Measurements from ENCODE around the gene GALNT18. TPM values are rescaled to one million over a fixed set of nuclear protein-coding genes. Genes with fewer than 3 reads are reported as not detected.

Gene GALNT18
- polyA plus RNA-seq, 12 donors: 7.0 to 14.2 (median 10.0) TPM; not detected in 1

DNA sequence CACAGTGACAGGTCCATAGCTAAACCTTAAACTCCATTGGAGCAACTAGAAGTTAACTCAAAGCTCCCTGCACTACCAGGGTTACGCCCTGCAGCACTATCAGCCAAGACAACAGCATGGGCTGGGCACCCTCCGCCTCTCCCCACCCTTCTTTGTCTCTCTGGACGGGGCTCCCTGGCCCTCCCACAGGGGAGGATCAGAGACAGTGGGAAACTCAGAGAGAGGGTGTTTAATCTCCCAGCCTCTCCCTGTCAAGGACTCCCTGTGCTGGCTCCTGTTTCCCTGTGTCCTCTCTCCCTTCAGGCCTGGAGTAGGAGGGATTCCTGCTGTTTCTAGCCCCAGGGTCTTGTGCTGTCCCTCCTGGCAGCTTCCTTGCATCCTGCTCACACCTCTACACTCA, 211.9 kb downstream of the GALNT18 start:
- DNase-seq: no peak

DNA sequence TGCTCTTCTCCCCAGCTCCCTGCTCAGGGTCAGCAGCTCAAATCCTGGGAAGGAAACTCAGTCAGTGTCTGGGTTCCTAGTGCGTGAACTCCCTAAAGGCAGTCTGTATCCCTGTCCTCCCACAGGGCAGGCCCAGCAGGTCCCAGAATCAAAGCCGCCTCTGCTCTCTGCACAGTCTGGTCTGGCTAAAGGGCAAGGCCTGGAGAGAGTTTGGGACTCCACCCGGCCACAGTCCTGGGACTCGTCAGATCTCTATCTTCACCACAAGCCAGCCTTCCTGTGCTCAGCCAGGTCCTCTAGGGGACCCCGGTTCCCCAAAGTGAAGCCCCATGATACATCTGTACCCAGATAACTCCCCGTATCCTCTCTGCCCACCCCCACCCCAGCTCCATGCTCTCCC, 212.6 kb downstream of the GALNT18 start:
- no peak for DNase-seq

DNA sequence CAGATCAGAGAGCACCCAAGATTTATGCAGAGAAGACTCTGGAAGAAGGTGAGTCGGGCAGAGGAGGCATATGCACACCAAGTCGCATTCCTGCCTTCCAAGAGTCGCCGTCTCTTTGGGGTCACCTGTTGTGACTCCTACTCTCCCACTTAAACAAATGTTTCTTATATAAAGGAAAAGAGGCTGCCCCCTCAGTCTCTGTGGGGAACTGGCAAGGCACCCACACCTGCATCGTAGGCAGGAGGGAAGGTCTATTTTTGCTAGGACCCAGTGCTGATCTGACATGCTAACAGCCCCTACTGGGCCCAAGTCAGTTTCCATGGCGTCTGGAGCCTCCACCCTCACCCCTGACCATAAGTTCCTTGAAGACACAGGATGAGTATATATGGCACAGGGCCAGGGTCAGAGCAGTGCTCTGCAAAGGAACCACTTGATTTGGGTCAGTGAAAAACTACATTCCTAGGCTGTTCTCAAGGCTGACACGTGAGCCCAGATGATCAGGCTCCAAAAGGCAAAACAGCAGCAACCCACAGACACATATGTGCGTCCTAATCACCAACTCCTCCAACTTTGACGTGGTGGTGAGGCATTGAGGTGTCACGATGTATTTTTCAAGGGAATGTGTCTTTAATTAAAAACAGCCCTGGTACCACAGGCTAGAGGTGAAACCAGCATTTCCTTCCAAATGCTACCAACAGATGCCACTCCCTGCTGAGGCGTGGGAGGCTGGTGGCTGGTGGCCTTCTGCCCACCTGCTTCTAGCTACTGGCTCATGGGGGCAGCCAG, 213.2 kb downstream of the GALNT18 start:
- no peak for DNase-seq

DNA sequence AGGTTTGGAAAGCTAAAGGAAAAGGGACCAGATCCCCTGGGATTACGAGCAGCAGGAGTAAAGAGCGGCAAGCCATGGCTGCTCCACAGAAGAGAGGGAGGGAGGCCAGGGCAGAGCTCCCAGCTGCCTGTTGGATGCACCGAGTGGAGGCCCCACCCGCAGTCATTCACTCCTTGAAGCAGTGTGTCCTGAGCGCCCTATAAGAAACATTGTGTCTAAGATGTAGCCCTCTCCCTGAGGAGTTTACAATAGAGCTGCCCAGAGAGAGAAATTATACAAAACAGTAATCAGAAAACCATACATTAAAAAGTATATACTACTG, 214.1 kb downstream of the GALNT18 start:
- DNase-seq: no peak

DNA sequence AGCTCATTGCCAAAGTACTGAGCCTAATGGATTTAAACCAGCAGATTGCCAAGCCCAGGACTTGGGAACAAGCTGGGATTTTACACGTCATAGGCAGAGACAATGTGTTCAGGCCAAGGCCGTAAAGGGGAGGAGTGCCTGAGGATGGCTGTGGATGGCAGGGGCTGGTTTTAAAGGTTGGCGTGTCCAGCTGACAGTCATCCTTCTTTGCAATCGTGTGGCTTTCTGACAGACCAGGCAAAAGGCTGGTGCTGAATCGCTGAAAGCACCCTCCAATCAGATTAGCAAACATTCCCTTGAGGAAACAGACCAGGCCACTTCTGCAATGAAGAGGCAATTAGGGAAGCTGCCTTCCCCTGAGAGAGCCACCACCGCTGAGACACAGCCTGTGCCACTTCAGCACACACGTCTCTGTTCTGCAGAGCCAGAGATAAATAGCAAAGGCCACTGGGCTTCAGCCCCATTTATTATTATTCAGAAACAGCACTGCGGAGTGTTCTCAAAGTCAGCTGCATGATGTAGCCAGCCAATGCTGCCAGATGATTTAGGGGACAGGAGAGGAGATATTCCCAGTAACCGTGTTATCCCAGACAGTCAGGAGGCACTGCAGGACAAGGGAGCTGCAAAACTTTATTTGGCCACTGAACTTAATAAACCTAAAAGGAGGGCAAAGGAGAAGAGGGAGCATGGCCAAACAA, 214.6 kb downstream of the GALNT18 start:
- peak; percentile 48 for DNase-seq

DNA sequence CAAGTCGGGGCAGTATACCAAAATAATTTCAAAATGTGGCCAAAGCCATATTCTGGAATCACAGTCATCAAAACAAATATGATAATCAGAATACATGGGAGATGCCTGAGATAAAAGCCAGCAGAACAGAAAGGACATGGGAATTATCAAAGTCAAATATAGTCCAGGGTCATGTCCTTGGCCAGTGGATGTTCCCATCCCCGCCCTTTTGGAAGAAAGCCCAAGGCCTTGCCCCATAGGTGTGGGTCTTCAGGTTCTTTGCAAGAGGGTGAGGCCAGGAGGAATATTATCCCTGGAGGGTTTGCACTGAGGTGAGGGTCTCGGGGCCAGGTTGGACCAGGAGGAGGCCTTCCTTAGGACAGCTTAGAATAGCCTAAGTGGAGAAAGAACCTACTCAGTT, 215.2 kb downstream of the GALNT18 start:
- DNase-seq: no peak

DNA sequence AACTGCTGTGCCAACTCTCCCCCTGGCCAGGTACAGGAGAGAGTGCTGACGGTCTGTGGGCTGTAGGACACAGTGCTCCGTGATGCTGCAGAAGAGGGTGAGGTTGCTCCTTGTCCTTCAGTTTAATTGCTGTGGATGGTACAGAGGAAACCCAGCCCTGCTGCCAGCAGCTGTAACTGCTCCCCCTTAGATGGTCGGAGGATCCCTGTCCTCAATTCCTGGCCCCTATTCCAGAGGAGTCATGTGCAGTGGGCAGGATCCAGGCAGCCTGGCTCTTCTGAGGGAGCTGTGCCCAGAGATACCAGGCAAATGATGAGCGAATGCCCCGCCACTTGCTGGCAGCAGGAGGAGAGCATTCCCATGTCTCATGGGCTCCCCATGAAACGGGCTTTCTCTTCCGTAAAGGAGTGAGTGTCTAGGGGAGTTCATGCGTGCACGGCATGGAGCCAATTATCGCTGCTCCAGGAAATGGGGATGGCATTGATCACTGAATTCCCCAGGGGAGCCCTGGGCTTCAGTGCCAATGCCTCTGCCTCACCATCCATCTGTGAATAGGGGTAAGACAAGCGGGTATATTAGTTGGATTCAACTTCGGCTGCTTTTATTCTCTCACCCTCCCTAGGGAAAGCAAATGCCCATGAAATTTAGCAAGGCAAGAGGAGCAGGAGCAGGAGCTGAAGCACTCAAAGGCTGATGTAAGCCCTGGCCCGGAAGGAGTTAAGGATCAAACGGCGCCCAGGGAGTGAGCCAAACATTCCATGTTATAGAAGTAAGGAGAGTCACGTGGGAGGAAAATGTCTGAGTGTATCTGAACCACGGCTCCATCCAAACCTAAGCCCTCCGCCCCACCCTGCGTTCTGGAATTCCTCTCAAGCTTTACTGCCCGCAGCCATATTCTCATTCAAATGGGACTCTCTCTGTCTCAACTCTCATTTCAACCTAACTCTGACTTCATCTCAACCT, 217.8 kb downstream of the GALNT18 start:
- peak; percentile 65 for DNase-seq

DNA sequence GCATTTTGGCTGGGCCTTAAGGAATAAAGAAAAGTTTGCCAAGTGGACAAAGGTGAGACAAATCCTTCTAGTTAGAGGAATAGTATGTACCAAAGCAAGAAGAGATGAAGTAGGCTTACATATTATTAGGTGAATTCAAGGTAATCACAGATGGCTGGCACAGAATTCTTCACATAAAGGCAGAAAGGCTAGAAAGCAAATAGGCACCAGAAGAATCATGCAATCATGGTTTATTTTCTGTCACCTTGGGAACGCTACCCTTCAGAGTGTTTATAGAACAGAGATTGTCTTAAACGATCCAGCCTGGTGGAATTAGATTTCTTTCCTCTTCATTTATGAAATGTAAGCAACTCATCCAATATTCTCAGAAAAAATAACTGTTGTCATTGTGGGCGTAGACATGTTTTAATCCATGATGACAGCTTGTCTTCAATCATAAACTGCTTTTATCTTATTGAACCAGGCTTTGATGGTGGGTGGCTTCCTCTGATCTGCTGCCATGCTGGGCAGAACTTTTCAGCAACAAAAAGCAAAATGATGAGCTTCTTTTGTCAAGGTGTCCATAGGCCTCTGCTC, 219.8 kb downstream of the GALNT18 start:
- DNase-seq: no peak

DNA sequence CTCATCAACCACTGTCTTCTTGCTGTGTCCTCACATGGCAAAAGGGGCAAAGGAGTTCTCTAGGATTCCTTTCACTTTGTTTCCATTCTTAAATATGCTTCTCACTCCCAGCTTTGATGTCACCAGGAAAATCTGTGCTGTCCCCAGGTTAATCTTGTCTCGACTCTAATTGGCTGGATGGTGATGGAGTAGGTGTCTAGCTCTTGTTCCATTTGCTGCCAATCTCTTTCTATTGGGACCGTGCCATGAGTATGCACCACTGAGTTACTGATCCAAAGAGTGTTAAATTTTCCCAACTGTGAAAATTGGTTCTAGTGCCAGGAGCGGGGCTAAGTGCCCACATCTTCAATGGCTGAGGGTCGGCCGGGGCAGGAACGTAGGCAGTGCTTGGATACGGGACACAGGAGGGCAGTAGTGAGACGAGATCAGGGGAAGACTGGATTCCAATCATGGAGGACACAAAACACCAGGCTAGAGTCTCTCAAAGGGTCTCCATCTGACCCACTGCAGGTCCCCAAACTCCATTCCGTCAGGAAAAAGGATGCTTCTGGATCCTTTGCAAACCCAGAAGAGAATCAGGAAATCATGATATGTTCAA, 221.1 kb downstream of the GALNT18 start:
- DNase-seq: no peak

DNA sequence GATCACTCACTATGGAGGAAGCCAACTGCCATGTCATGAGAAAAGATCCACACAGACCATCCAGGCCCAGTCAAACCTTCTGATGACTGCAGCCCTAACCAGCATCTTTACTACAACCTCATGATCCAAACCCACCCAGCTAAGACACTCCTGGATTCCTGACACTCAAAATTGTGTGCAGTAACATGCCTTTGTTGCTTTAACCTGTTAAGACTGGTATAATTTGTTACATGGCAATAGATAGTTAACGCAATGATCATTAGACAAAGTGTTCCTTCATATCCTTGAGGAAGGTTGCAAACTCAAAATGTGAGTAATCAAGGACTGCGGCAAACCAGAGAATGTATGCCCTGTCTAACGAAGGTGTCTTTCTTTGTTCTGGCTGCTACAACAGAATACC, 221.7 kb downstream of the GALNT18 start:
- DNase-seq: no peak

DNA sequence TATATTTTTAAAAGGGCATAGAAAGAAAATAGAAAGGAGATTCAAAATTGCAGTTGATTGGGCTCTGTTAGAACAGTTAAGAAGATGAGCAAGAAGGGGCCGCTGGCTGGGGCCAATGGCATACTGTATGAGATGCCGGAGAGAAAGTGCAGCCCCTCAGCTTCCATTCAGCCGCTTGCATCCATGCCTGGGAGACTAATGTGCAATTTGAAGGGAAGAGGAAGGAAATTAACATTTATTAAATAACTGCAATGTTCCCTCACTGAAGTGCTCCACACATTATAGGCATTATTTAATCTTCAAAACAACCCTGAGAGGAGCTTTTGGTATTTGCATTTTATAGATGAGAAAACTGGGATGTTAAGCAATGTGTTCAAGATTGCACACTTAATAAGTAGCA, 224.0 kb downstream of the GALNT18 start:
- no peak for DNase-seq

DNA sequence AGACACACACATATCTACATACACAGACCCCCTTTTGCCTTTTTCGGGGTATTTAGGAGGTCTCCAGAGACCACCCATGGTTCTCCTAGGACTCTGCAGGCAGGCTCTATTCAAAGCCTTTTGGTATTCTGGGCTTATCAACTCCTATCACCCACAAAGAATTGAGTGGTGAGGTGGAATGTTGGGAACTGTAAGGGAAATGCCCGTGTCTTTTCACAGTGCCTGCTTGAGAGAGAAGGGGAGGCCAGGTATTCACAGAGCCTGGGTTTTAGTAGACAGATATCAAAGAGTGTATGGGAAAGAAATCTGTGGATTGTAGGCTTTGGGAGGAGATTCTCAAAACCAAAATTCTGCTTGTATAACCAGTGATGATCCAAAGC, 224.8 kb downstream of the GALNT18 start:
- no peak for DNase-seq

DNA sequence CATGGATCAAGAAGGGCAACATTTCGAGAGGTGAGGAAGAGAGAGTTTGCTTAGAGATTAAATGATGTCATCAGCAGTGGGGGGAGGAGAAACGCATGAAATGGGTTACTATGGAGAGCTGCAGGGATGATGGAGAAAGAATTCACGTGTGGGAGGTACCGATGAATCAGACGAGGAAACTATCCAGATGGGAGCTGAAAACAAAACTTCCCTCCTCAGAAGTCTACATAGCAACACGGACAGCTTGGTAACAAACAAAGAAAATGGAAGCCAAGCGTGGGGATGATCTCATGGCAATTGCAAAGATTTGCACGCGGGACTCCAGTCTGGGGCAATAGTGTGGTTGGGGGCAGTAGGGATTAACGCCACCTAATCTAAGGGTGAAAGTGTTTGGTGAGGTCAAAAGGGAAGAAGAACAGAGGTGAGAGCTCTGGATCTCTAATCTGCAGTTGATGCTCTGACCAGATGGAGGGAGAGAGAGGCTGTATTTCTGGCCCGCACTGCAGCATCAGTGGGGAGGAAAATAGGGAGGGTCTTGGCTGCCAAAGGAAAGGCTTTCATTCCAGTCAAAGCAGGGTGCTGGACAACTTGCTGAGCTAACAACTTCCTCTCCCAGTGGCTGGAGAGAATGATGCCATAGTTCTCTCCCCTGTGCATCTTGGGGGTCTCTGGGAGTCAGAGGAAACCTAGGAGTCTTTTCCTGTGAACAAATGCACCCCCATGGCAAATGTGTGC, 225.3 kb downstream of the GALNT18 start:
- peak; percentile 74 for DNase-seq

DNA sequence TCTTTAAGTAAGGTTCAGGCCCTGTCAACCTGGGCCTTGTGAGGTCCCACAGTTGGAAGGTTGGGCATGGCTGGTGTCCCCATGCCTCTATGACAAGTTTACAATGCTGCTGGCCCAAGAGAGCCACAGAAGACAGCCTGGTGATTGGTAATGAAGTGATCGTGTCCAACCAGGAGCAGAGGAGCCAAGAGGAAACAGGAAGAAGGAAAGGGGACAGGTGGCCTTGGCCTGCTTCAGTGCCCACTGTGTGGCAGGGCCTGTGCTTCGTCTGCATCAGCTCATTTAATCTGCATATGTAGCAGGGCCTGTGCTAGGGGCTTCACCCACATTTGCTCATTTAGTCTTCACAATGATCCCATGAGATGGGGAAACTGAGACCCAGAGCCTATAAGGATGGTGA, 226.7 kb downstream of the GALNT18 start:
- DNase-seq: no peak

DNA sequence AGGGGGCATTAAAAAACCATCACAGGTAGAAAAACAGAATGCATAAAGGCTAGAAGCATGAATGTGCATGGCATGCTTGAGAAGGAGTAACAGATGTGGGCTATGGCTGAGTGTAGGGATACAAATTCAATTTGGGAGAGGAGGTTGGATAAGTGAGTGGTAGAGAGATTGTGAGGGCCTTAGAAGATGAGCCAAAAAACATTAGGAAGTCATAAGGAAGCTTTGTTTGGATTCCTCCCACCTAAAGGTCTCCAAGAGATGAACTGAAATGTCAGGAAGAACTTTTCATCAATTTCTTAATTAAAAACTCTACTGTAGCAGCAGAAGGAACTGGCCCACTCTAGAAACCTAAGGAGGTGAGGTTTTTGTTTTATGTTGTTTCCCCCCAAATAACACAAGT, 227.6 kb downstream of the GALNT18 start:
- no peak for DNase-seq

DNA sequence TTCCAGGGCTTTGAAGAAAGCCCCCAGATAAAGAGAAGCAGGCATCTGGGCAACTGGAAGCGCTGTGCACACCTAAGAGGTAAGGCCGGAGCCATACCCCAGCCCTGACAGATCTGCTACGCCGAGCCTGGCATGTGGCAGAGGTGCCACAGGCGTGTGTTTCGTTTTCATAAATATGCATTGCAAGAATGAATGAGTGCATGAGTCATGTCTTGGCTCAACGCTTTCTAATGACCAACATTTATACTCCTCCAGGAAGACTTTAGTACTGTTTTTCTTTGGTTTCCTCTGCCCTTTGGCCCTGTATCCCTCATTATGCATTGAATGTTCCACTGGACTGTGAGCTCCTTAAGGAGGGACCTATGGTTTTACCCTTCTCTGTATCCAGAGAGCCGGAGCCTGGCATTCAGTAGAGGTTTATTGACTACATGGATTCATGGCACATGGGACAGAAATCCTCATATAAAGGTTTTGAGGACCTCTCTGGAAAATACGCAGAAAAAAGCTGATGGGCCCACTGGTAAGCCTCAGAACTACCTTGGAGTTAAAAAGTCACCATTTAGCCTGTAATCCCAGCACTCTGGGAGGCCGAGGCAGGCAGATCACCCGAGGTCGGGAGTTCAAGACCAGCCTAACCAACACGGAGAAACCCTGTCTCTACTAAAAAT, 229.9 kb downstream of the GALNT18 start:
- DNase-seq: no peak

DNA sequence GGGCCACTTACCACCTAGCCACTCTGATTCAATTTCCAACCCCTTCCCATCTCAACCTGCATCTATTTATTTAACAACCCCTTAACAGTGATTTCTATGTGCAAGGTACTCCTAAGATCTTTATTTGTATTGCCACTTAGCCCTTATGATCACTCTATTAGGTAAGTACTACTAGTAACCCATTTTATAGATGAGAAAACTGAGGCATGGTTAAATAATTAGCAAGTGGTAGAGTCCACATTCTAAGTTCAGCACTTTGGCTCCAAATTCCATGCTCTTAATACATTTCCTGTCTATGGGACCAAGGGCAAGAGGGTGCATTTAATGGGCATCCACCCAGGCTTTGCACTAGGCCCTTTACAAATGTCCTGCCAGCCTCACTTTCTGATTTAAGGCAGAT, 230.6 kb downstream of the GALNT18 start:
- DNase-seq: no peak

DNA sequence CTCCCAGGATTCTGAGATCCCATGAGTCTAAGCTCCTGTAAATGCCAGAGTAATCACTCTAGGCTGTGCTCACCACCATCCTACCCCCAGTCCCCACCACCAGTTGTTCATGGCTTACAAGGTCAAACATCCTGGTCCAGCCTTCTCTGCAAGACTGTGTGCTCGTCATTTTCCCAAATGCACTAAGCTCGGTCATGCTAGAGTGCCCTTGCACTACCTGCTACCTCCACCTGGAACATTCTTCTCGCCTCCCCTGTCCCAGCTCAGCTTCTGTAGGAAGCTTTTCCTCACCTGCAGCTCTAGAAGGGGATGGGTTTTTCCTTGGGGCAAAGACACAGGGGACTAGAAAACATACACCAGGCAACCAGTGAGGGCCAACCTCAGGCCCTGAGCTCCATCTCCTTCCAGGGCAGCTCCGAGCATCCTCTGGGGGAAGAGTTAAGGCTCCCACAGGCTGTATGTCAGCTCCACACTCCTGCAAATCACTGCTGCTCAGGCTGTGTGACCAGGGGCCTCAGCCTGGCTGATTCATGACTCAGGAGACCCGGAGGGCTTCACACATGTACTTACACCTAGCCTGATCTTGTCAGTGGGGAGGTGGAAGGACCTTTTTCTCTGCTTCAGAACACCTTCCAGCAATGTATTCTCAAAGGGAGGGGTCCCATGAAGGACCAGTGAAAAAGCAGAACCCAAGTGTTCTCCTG, 231.6 kb downstream of the GALNT18 start:
- no peak for DNase-seq

DNA sequence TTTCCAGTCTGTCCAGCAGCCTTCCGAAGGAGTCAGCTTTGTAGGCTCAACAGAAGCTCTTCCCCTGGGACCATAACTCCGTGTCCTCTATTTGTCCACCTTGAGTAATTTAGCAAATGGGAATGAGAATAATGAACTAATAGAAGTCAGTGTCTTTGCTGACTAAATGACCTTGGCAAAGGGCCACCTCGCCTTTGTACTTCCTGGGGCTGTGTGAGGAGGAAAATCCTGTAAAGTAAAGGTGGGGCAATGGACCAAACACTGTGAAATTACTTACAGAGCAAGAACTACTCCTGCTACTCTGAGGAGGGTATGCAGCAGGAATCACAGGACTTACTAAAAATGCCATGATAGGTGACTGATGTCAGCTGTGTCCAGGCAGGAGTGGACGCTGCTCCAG, 232.6 kb downstream of the GALNT18 start:
- DNase-seq: no peak

Measured in muscle of arm (tissue), 12 donors.